ENCODE results near the gene PTPRK.

PTPRK gene

DNA sequence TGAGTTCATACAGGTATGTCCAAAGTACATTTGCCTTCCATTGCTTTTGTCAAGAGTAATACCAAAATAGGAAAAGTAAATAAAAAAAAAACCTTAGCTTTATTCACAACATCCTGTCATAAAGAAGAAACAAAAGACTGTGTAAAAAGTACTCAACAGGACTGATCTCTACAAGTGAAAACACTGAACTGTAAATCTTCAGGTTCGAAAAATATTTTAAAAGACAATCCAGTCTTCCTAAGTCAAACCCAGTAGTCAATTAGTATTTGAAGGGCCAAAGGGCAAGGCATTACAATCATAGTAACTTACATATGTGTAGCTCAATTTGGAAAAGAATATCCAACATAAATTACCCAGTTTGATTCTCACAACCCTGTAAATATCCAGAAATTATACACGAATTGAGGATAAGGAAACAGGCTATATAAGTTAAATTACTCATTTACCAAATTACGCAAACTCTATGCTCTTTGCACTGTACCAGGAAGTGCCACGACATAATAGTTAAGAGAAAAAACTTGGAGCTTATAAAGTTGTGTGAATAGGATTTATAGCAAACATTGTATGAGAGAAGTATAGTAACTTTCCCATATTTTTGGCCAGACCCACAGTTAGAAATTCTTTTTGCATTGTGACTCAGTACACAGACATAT lies 21.2 kb downstream of the PTPRK start:
- no peak for TF ChIP-seq TAF1 (IDR thresholded peaks at IDR 0.05; ENCODE audit: low read depth)
- no peak for TF ChIP-seq ZBTB7A (IDR thresholded peaks at IDR 0.05; ENCODE audit: low read depth)
- TF ChIP-seq TEAD4 (IDR thresholded peaks at IDR 0.05) = no peak
- TF ChIP-seq REST (IDR thresholded peaks at IDR 0.05; ENCODE audit: low read depth) = no peak
- no peak for TF ChIP-seq EGR1 (IDR thresholded peaks at IDR 0.05)
- no peak for TF ChIP-seq CEBPB (IDR thresholded peaks at IDR 0.05)

- TF ChIP-seq ZBTB7A (IDR thresholded peaks at IDR 0.05; ENCODE audit: low read depth) (no peak), YY1 (IDR thresholded peaks at IDR 0.05; ENCODE audit: low read depth) (no peak), MAX (IDR thresholded peaks at IDR 0.05) (no peak), TAF1 (IDR thresholded peaks at IDR 0.05; ENCODE audit: low read depth) (no peak), RAD21 (IDR thresholded peaks at IDR 0.05; ENCODE audit: low read depth) (no peak), TEAD4 (IDR thresholded peaks at IDR 0.05) (no peak), CREB1 (IDR thresholded peaks at IDR 0.05; ENCODE audit: low read depth) (no peak), TCF12 (IDR thresholded peaks at IDR 0.05; ENCODE audit: low read depth) (no peak), NFIC (IDR thresholded peaks at IDR 0.05) (no peak), EP300 (IDR thresholded peaks at IDR 0.05; ENCODE audit: borderline replicate concordance) (no peak), EGR1 (IDR thresholded peaks at IDR 0.05) (no peak), CEBPB (IDR thresholded peaks at IDR 0.05) (no peak), FOXM1 (IDR thresholded peaks at IDR 0.05; ENCODE audit: borderline replicate concordance, low read depth) (no peak), REST (IDR thresholded peaks at IDR 0.05; ENCODE audit: low read depth) (no peak)
- TF ChIP-seq, protein P1, sequence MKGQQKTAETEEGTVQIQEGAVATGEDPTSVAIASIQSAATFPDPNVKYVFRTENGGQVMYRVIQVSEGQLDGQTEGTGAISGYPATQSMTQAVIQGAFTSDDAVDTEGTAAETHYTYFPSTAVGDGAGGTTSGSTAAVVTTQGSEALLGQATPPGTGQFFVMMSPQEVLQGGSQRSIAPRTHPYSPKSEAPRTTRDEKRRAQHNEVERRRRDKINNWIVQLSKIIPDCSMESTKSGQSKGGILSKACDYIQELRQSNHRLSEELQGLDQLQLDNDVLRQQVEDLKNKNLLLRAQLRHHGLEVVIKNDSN (IDR thresholded peaks at IDR 0.05) = no peak
Measured at GRCh38 chr6:128498234-128498633, 22.2 kb downstream of the PTPRK start.

DNA sequence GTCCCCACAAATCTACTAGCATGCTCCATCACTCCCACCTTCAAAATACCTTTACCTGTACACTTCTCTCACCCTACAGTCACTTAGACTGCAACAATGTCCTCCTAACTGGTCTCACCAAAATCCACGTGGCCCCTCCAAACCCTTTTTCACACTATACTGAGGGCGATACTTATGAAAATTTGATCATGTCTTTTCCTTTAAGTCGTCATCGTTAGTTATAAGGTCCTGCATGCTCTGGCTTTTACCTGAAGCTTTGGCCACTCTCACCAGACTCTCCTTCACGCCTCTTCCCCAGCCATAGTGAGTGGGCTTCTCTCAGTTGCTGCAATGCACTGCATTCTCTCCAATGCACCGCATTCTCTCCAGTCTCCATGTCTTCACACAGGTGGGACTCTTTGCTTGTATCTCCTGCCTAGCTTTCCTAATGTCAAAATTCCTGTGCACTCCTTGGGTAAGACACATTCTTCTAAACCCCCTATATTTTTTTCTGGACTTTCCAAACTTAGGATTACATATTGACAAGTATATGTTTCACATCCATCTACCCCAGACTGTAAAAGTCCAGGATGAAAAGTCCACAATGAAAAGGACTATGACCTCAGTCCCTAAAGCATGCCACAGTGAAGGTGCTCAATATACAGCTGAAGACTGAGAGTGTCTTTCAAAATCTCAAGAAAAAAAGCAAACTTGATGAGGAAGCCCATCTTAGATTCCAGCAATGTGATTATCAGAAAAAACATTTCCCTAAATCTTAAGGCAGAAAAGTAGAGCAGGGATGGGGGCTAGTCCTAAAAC lies 24.7 kb downstream of the PTPRK start:
- TF ChIP-seq CREB1 (IDR thresholded peaks at IDR 0.05; ENCODE audit: low read depth) (no peak), YY1 (IDR thresholded peaks at IDR 0.05; ENCODE audit: low read depth) (no peak), FOXM1 (IDR thresholded peaks at IDR 0.05; ENCODE audit: borderline replicate concordance, low read depth) (no peak), MAX (IDR thresholded peaks at IDR 0.05) (no peak), TAF1 (IDR thresholded peaks at IDR 0.05; ENCODE audit: low read depth) (no peak)

DNA sequence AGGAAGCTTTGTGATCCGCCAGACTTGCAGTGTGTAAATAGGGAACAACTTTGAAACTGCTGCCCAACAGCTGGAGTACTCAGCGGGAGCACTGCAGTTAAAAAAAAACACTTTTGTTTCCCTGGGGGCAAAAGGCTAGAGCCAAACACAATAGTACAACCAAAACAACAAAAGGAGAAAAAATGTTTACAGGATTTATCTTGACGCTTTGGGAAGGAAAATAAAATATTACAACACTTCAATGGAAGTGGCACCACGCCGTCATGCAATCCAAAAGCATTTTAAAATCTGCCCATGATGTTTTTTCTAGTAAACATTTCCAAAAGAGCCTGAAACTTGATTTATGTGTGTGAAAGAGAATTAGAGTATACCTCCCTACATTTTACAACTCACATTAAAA lies 26.0 kb downstream of the PTPRK start:
- TF ChIP-seq MAX (IDR thresholded peaks at IDR 0.05) (no peak), EP300 (IDR thresholded peaks at IDR 0.05; ENCODE audit: borderline replicate concordance) (no peak), NFIC (IDR thresholded peaks at IDR 0.05) (no peak), RAD21 (IDR thresholded peaks at IDR 0.05; ENCODE audit: low read depth) (no peak), YY1 (IDR thresholded peaks at IDR 0.05; ENCODE audit: low read depth) (no peak), TCF12 (IDR thresholded peaks at IDR 0.05; ENCODE audit: low read depth) (no peak), TEAD4 (IDR thresholded peaks at IDR 0.05) (no peak)

DNA sequence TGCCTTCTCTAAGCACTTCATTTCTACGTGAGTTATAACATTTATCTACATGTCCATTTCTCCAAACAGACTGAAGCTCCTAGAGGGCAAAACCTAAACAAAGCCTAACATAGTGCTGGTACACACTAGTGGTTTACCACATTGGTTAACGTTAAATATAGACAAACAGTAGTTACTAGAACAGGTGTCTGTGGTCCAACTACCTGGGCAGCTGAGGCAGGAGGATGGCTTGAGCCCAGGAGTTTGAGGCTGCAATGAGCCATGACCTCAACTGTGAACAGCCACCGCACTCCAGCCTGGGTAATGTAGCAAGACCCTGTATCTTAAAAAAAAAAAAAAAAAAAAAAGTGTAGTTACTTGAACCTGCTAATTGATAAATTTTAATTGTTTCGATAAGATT lies 26.5 kb downstream of the PTPRK start:
- TF ChIP-seq YY1 (IDR thresholded peaks at IDR 0.05; ENCODE audit: low read depth) (no peak), TAF1 (IDR thresholded peaks at IDR 0.05; ENCODE audit: low read depth) (no peak)
- TF ChIP-seq, protein P1 (IDR thresholded peaks at IDR 0.05) = no peak

DNA sequence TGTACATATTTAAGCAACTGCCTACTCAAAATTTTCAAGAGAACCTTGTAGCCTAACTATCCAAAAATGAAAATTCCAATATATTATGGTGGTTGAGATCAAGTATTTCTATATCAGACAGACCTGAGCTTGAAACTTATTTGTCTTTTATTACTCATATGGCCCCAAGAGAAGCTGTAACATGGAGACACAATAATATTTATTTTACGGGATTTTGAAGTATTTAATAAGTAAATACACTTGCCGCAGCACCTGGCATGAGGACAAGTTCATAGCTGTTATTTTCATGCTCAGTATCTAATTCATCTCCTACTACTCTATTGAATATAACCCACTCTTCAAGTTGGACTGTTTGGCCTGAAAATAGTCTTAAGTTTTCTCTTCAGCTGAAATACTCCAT lies 28.0 kb downstream of the PTPRK start:
- TF ChIP-seq RAD21 (IDR thresholded peaks at IDR 0.05; ENCODE audit: low read depth) (no peak), FOXM1 (IDR thresholded peaks at IDR 0.05; ENCODE audit: borderline replicate concordance, low read depth) (no peak), TCF12 (IDR thresholded peaks at IDR 0.05; ENCODE audit: low read depth) (no peak), MAX (IDR thresholded peaks at IDR 0.05) (no peak), EP300 (IDR thresholded peaks at IDR 0.05; ENCODE audit: borderline replicate concordance) (no peak), REST (IDR thresholded peaks at IDR 0.05; ENCODE audit: low read depth) (no peak), CEBPB (IDR thresholded peaks at IDR 0.05) (no peak), TAF1 (IDR thresholded peaks at IDR 0.05; ENCODE audit: low read depth) (no peak), NFIC (IDR thresholded peaks at IDR 0.05) (no peak), CREB1 (IDR thresholded peaks at IDR 0.05; ENCODE audit: low read depth) (no peak)
- TF ChIP-seq, protein P1 (IDR thresholded peaks at IDR 0.05) = no peak

All from Ishikawa (cell line).